ENCODE measurements around the gene AKR1C3.

- no peak for TF ChIP-seq CTCF (IDR thresholded peaks at IDR 0.05)
- TF ChIP-seq EZH2phosphoT487 (IDR thresholded peaks at IDR 0.05), result no peak
Measured at GRCh38 chr10:5073659-5074058, 20.6 kb upstream of the AKR1C3 start.

Data from neural progenitor cell (in vitro differentiated cells).